CD8-positive, alpha-beta memory T cell (primary cell): ENCODE measurements around the gene DYNLRB1. TPM values are rescaled to one million over a fixed set of nuclear protein-coding genes. Genes with fewer than 3 reads are reported as not detected.

ENCODE experiments used
- CTCF ChIA-PET: fragments of 350-600 bp; sonication (Branson Sonifier 250); formaldehyde crosslinking; loops from one replicate; lab custom pipeline; 2021; ENCODE audit warnings: antibody characterized with exemption; lab: Charles Lee
- POLR2A ChIA-PET: fragments of 350-600 bp; sonication (Branson Sonifier 250); formaldehyde crosslinking; loops from one replicate; lab custom pipeline; 2021; ENCODE audit warnings: antibody characterized with exemption; lab: Charles Lee
- DNase-seq, 5 donors: peaks; one replicate each; pipeline versions ENCODE4 v3.0.0 to v3.0.0-alpha.2; 2020 to 2022; ENCODE audit warnings: mixed read lengths in 1 of 5
- H3K27ac ChIP-seq: one replicate; pipeline ENCODE4 v1.7.0; 2013; ENCODE audit warnings: low read depth, mild to moderate bottlenecking, low read length, moderate library complexity
- H3K27me3 ChIP-seq: 2 replicates; pipeline ENCODE4 v1.7.0; 2013; ENCODE audit warnings: low read length, mild to moderate bottlenecking; ENCODE audit not compliant: insufficient read depth, poor library complexity, severe bottlenecking
- H3K36me3 ChIP-seq: 2 replicates; pipeline ENCODE4 v1.7.0; 2013; ENCODE audit warnings: mild to moderate bottlenecking, low read length, moderate library complexity; ENCODE audit not compliant: insufficient read depth
- H3K4me1 ChIP-seq: 2 replicates; pipeline ENCODE4 v1.7.0; 2013; ENCODE audit warnings: mild to moderate bottlenecking, low read length, moderate library complexity; ENCODE audit not compliant: insufficient read depth
- H3K4me3 ChIP-seq: 2 replicates; pipeline ENCODE4 v1.7.0; 2013; ENCODE audit warnings: mild to moderate bottlenecking, low read length
- H3K9me3 ChIP-seq: 2 replicates; pipeline ENCODE4 v1.7.0; 2013; ENCODE audit warnings: mild to moderate bottlenecking, low read length
- H3K27ac Mint-ChIP-seq, 8 donors: one replicate each; pipeline ENCODE4 v1.8.0; 2020 to 2021; ENCODE audit warnings: mixed read lengths in 8 of 8, mild to moderate bottlenecking in 6 of 8, inconsistent platforms in 3 of 8, moderate library complexity in 3 of 8
- H3K27me3 Mint-ChIP-seq, 2 donors: one replicate each; pipeline ENCODE4 v1.8.0; 2020 to 2021; ENCODE audit warnings: mixed read lengths in 2 of 2, mild to moderate bottlenecking in 1 of 2, moderate library complexity in 1 of 2
- H3K36me3 Mint-ChIP-seq, 3 donors: one replicate each; pipeline ENCODE4 v1.8.0; 2020 to 2021; ENCODE audit warnings: mixed read lengths in 3 of 3, inconsistent platforms in 1 of 3, mild to moderate bottlenecking in 1 of 3
- H3K4me1 Mint-ChIP-seq, 3 donors: one replicate each; pipeline ENCODE4 v1.8.0; 2020 to 2021; ENCODE audit warnings: mixed read lengths in 3 of 3, inconsistent platforms in 1 of 3, mild to moderate bottlenecking in 1 of 3
- H3K4me3 Mint-ChIP-seq, 7 donors: one replicate each; pipeline ENCODE4 v1.8.0; 2020 to 2021; ENCODE audit warnings: mixed read lengths in 7 of 7, mild to moderate bottlenecking in 6 of 7, moderate library complexity in 4 of 7, inconsistent platforms in 2 of 7
- H3K9me3 Mint-ChIP-seq, 5 donors: one replicate each; pipeline ENCODE4 v1.8.0; 2020 to 2022; ENCODE audit warnings: mixed read lengths in 5 of 5, mild to moderate bottlenecking in 3 of 5, moderate library complexity in 2 of 5, inconsistent platforms in 1 of 5
- polyA plus RNA-seq: library from polyadenylated mRNA; unstranded; fragments of 300-500 nt; fragmentation: Illumina TruSeq; gene quantifications from one replicate; pipeline ENCODE4 v1.2.3, GENCODE V29; 2021
- total RNA-seq, 2 experiments: library from RNA; stranded (reverse); gene quantifications; one replicate each; pipeline ENCODE4 v1.2.3, GENCODE V29; 2021

DYNLRB1 gene
- total and polyA plus RNA-seq, 3 experiments from 2014 or later = 81.1 to 315 (median 81.2) TPM

DNA sequence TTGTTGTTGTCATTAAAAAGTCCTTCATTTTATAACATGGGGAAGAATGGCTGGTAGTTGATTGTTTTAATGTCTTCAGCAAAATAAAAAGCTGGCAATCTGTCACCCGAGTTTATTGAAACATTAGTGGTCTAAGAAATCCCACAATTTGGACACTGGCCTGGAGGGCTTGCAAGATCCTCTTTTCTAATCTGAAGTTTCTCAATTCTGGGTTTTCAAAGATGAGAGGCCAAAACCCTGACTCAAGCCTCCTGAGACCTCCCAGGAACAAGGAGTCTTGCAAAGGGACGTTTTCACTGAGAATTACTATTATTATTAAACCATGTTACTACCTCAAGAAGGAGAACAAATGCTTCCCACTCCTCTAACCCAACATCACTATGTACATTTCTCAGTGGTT lies 61.8 kb downstream of the DYNLRB1 start:
- no peaks in the 10 kb centered on the region for H3K36me3 ChIP-seq
- no peaks in the 10 kb centered on the region for H3K27me3 ChIP-seq
- Mint-ChIP-seq H3K27ac (peak overlapping the region in 1 of 8 donors; percentile 22), H3K4me1 (peaks cover 21 to 22% (median 21%) of the 10 kb centered on the region in 3 donors), H3K36me3 (peaks cover 0 to 53% (median 21%) of the 10 kb centered on the region in 3 donors), H3K27me3 (no peaks in the 10 kb centered on the region), H3K4me3 (no peak overlapping the region), H3K9me3 (no peaks in the 10 kb centered on the region)
- DNase-seq = no peak
- CTCF ChIA-PET = no interaction called here
- no peak overlapping the region for H3K4me3 ChIP-seq
- H3K4me1 ChIP-seq = peaks cover 10% of the 10 kb centered on the region
- POLR2A ChIA-PET = no interaction called here
- H3K27ac ChIP-seq = no peak overlapping the region
- H3K9me3 ChIP-seq = no peaks in the 10 kb centered on the region

DNA sequence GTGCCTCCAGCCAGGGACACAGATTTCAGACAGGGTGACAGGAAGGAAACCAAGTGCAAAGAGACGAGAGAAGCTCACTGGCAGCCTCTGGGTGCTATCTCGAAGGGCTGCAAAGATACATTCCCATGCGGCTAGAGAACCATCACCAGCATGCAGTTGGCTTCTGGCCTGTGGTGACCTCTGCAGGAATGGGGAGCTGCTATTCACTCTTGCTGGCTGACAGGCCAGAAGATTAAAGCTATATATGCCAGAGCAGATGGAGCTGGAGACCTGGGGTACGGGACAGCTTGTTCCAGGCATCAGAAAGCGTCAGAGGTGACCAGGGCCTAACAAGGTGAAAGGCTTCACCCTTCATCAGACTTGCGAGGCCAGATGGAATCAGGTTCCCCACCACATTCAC lies 62.3 kb downstream of the DYNLRB1 start:
- H3K4me1 Mint-ChIP-seq = peaks cover 21 to 22% (median 21%) of the 10 kb centered on the region in 3 donors
- ChIA-PET CTCF (interaction anchor here (1.3 kb wide), 1 partner anchor 19 kb away, joined by 3 read pairs; no protein-coding TSS in a partner anchor), POLR2A (no interaction called here)
- Histone ChIP-seq H3K27me3 (no peaks in the 10 kb centered on the region), H3K4me1 (peaks cover 10% of the 10 kb centered on the region), H3K36me3 (no peaks in the 10 kb centered on the region), H3K4me3 (no peak overlapping the region), H3K27ac (no peak overlapping the region), H3K9me3 (no peaks in the 10 kb centered on the region)
- peaks cover 0 to 53% (median 18%) of the 10 kb centered on the region in 3 donors for H3K36me3 Mint-ChIP-seq
- peak overlapping the region in 1 of 8 donors; percentile 18 for H3K27ac Mint-ChIP-seq
- no peak for DNase-seq
- no peaks in the 10 kb centered on the region for H3K9me3 Mint-ChIP-seq
- H3K4me3 Mint-ChIP-seq = no peak overlapping the region
- H3K27me3 Mint-ChIP-seq = no peaks in the 10 kb centered on the region

- ChIA-PET POLR2A (no interaction called here), CTCF (interaction anchor here (1.3 kb wide), 1 partner anchor 19 kb away, joined by 3 read pairs; no protein-coding TSS in a partner anchor)
- H3K9me3 Mint-ChIP-seq = no peaks in the 10 kb centered on the region
- no peak overlapping the region for H3K27ac ChIP-seq
- peaks cover 0 to 50% (median 15%) of the 10 kb centered on the region in 3 donors for H3K36me3 Mint-ChIP-seq
- H3K27me3 ChIP-seq = no peaks in the 10 kb centered on the region
- H3K4me1 ChIP-seq = peaks cover 10% of the 10 kb centered on the region
- no peak overlapping the region for H3K4me3 ChIP-seq
- H3K4me1 Mint-ChIP-seq = peaks cover 21 to 22% (median 21%) of the 10 kb centered on the region in 3 donors
- H3K9me3 ChIP-seq = no peaks in the 10 kb centered on the region
- no peaks in the 10 kb centered on the region for H3K36me3 ChIP-seq
- H3K27ac Mint-ChIP-seq = peak overlapping the region; percentile 11 to 95 (median 86)
- peak overlapping the region in 1 of 7 donors; percentile 19 for H3K4me3 Mint-ChIP-seq
- DNase-seq = no peak
- no peaks in the 10 kb centered on the region for H3K27me3 Mint-ChIP-seq
Observed at GRCh38 chr20:34579191-34579978, 63.2 kb downstream of the DYNLRB1 start.

- no peak for DNase-seq
- POLR2A ChIA-PET = no interaction called here
Observed at GRCh38 chr20:34579979-34580940, 64.0 kb downstream of the DYNLRB1 start.

DNA sequence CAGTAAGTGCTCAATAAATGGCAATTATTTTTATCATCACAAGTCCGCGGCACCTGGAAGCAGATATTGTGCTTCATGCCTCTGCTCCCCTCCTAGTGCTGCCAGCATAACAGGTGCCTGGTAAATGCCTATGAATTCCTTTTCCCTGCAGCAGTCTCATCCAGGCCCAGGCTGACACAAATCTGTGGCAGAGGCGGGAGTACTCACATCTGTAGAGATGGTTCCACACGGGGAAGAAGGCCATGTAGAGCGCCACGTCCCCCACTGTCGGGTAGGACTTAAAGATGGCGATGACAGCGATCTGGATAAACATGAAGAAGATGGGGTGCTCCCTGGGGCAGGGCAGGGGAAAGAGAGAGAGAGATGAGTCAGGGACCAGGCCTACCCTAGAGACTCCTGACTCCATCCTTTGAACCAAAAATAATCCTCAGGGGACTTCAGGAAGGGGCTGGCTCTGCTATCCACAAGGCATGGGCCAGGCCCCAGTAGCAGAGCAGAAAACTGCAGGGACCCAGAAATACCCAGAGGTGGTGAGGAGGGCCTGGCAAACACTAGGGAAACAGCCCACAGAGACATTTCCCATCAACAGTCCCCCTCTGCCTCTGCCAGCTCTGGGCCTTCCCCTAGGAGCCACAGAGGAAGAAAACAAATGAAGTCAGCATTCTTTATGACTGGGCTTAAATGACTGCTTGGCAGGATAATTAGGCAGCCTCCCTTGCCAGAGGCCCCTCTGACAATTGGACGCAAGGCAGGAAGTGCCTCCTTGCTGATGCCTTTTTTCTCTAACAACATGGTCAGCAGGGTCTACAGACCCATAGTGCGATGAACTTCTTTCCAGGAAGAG lies 65.3 kb downstream of the DYNLRB1 start:
- ChIA-PET CTCF (no interaction called here), POLR2A (no interaction called here)
- H3K36me3 Mint-ChIP-seq = peaks cover 0 to 62% (median 10%) of the 10 kb centered on the region in 3 donors
- no peaks in the 10 kb centered on the region for H3K27me3 Mint-ChIP-seq
- no peak for DNase-seq
- Histone ChIP-seq H3K4me1 (peaks cover 10% of the 10 kb centered on the region), H3K27ac (no peak overlapping the region), H3K9me3 (no peaks in the 10 kb centered on the region), H3K27me3 (no peaks in the 10 kb centered on the region), H3K36me3 (peaks cover 11% of the 10 kb centered on the region), H3K4me3 (no peak overlapping the region)
- no peaks in the 10 kb centered on the region for H3K9me3 Mint-ChIP-seq
- peak overlapping the region in 7 of 8 donors; percentile 16 to 95 (median 74) for H3K27ac Mint-ChIP-seq
- H3K4me3 Mint-ChIP-seq = no peak overlapping the region
- H3K4me1 Mint-ChIP-seq = peaks cover 21 to 22% (median 21%) of the 10 kb centered on the region in 3 donors

More at GRCh38 chr20:34579979-34580940, 64.0 kb downstream of the DYNLRB1 start:
- no peaks in the 10 kb centered on the region for H3K27me3 Mint-ChIP-seq
- H3K4me1 Mint-ChIP-seq = peaks cover 21 to 22% (median 21%) of the 10 kb centered on the region in 3 donors
- no peak overlapping the region for H3K27ac ChIP-seq
- H3K27me3 ChIP-seq = no peaks in the 10 kb centered on the region
- H3K4me1 ChIP-seq = peaks cover 10% of the 10 kb centered on the region
- H3K4me3 Mint-ChIP-seq = peak overlapping the region in 1 of 7 donors; percentile 26
- H3K9me3 Mint-ChIP-seq = no peaks in the 10 kb centered on the region
- H3K36me3 ChIP-seq = peaks cover 3% of the 10 kb centered on the region
- peak overlapping the region; percentile 11 to 95 (median 87) for H3K27ac Mint-ChIP-seq
- peaks cover 0 to 50% (median 11%) of the 10 kb centered on the region in 3 donors for H3K36me3 Mint-ChIP-seq
- CTCF ChIA-PET = interaction anchor here (1.3 kb wide), 1 partner anchor 20 kb away, joined by 3 read pairs; no protein-coding TSS in a partner anchor
- no peaks in the 10 kb centered on the region for H3K9me3 ChIP-seq
- no peak overlapping the region for H3K4me3 ChIP-seq

DNA sequence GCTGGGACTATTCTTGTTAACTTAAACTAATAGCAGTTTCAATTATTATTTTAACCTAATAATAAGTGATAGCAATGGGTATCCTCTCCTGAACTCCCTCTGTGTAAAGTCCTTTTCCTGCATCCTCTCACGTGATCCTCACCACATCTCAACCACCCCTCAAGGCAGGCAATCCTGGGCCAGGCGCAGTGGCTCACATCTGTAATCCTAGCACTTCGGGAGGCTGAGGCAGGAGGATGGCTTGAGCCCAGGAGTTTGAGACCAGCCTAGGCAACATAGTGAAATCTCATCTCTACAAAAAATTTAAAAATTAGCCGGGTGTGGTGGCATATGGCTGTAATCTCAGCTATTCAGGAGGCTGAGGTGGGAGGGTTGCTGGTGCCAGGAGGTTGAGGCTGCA lies 66.0 kb downstream of the DYNLRB1 start:
- peaks cover 21 to 22% (median 21%) of the 10 kb centered on the region in 3 donors for H3K4me1 Mint-ChIP-seq

DNA sequence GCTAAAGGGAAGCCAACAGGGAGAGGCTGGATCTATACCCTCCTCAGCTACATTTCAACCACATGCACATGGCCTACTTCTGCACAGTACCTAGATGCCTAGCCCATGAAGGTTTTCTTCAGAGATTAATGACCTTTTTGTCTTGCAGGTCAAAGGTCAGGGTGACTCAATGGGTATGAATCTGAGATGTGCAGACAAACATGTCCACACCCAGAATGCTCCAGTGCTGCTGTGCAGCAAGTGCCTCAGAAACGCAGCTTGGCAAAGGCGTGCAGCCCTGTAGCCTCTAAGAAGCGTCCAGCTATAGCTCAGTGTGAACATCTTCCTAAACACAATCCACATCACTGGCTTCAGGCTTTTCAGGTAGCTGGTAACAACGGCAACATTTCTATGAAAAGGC lies 66.7 kb downstream of the DYNLRB1 start:
- no peak for DNase-seq
- no peak overlapping the region for H3K4me3 Mint-ChIP-seq
- peaks cover 21 to 22% (median 21%) of the 10 kb centered on the region in 3 donors for H3K4me1 Mint-ChIP-seq
- H3K36me3 Mint-ChIP-seq = peaks cover 4 to 71% (median 15%) of the 10 kb centered on the region in 3 donors
- POLR2A ChIA-PET = no interaction called here
- peaks cover 16% of the 10 kb centered on the region for H3K36me3 ChIP-seq
- no peak overlapping the region for H3K4me3 ChIP-seq
- no peak overlapping the region for H3K27ac ChIP-seq
- no peaks in the 10 kb centered on the region for H3K9me3 Mint-ChIP-seq
- H3K4me1 ChIP-seq = peaks cover 10% of the 10 kb centered on the region
- no peak overlapping the region for H3K27ac Mint-ChIP-seq
- no peaks in the 10 kb centered on the region for H3K27me3 ChIP-seq
- no peaks in the 10 kb centered on the region for H3K27me3 Mint-ChIP-seq
- CTCF ChIA-PET = no interaction called here
- H3K9me3 ChIP-seq = no peaks in the 10 kb centered on the region

More for the DNA sequence above, 66.0 kb downstream of the DYNLRB1 start:
- no peaks in the 10 kb centered on the region for H3K27me3 Mint-ChIP-seq
- H3K36me3 ChIP-seq = peaks cover 16% of the 10 kb centered on the region
- H3K9me3 ChIP-seq = no peaks in the 10 kb centered on the region
- H3K27me3 ChIP-seq = no peaks in the 10 kb centered on the region
- H3K9me3 Mint-ChIP-seq = no peaks in the 10 kb centered on the region
- no peak overlapping the region for H3K27ac ChIP-seq
- no peak for DNase-seq
- H3K36me3 Mint-ChIP-seq = peaks cover 0 to 68% (median 10%) of the 10 kb centered on the region in 3 donors
- ChIA-PET CTCF (no interaction called here), POLR2A (no interaction called here)
- peaks cover 10% of the 10 kb centered on the region for H3K4me1 ChIP-seq
- peak overlapping the region in 6 of 8 donors; percentile 9 to 86 (median 58) for H3K27ac Mint-ChIP-seq
- H3K4me3 Mint-ChIP-seq = no peak overlapping the region
- H3K4me3 ChIP-seq = no peak overlapping the region
